Stomach (tissue), 4 donors: Measurements from ENCODE around the gene AMPD3.

Source experiments
- CTCF ChIP-seq, 7 experiments: fragments of 450-650 bp in 4 of 7; fragments of 200-600 bp in 3 of 7; sonication (generic) in 3 of 7; IDR thresholded peaks; one replicate each; pipeline ENCODE4 v1.5.1; 2016 to 2019; ENCODE audit warnings: antibody characterized with exemption in 7 of 7, control low read depth in 2 of 7, mild to moderate bottlenecking in 1 of 7
- POLR2A ChIP-seq, 4 donors: fragments of 450-650 bp; IDR thresholded peaks; one replicate each; pipeline ENCODE4 v1.6.1; 2016; ENCODE audit warnings: antibody characterized with exemption in 4 of 4, control low read depth in 2 of 4, mild to moderate bottlenecking in 1 of 4, moderate library complexity in 1 of 4

GRCh38 chr11:10515418-10515817, 60.4 kb downstream of the AMPD3 start:
- no peak for TF ChIP-seq CTCF (IDR thresholded peaks at IDR 0.05)
- TF ChIP-seq POLR2A (IDR thresholded peaks at IDR 0.05): no peak
